HepG2 (cell line): ENCODE results near the gene PC.

Experiments used
- CTCF ChIP-seq: sonication (generic); formaldehyde crosslinking; IDR thresholded peaks from 2 replicates; pipeline ENCODE4 v1.5.0; 2020; ENCODE audit warnings: mild to moderate bottlenecking, missing genetic modification reagents, moderate library complexity
- DMAP1 ChIP-seq: IDR thresholded peaks from 2 replicates; pipeline ENCODE4 v1.6.1; 2016
- E2F5 ChIP-seq: sonication (generic); formaldehyde crosslinking; conservative IDR thresholded peaks from 2 replicates; pipeline ENCODE4 v1.4.0; 2020; ENCODE audit warnings: missing genetic modification reagents
- GTF2F1 ChIP-seq: fragments of 150-350 bp; IDR thresholded peaks from 2 replicates; pipeline ENCODE4 v1.6.1; 2014; ENCODE audit warnings: low read length
- MAFK ChIP-seq, 2 experiments: IDR thresholded peaks in 1 of 2; conservative IDR thresholded peaks in 1 of 2; 2 replicates each; pipeline ENCODE4 v1.6.1; 2011; ENCODE audit warnings: improper control_type of control experiment in 2 of 2, low read length in 2 of 2
- NFATC3 ChIP-seq: sonication (generic); formaldehyde crosslinking; IDR thresholded peaks from 2 replicates; pipeline ENCODE4 v1.5.1; 2020; ENCODE audit warnings: mild to moderate bottlenecking, missing genetic modification reagents
- NPAS2 ChIP-seq: sonication (generic); formaldehyde crosslinking; IDR thresholded peaks from 2 replicates; pipeline ENCODE4 v1.8.0; 2022; ENCODE audit warnings: mild to moderate bottlenecking, missing genetic modification reagents, borderline replicate concordance
- PAWR ChIP-seq: sonication (generic); formaldehyde crosslinking; IDR thresholded peaks from 2 replicates; pipeline ENCODE4 v1.4.0; 2020; ENCODE audit warnings: missing genetic modification reagents, mild to moderate bottlenecking, borderline replicate concordance
- SRF ChIP-seq: IDR thresholded peaks from 2 replicates; pipeline ENCODE4 v1.6.1; 2011; ENCODE audit warnings: mild to moderate bottlenecking, low read depth, low read length, moderate library complexity
- TAF1 ChIP-seq: sonication (generic); formaldehyde crosslinking; IDR thresholded peaks from 2 replicates; pipeline ENCODE4 v1.4.0; 2020; ENCODE audit warnings: missing genetic modification reagents
- TARDBP ChIP-seq: sonication (generic); formaldehyde crosslinking; IDR thresholded peaks from 2 replicates; pipeline ENCODE4 v1.8.0; 2022; ENCODE audit warnings: mild to moderate bottlenecking, missing genetic modification reagents
- ZBTB7A ChIP-seq: sonication (generic); formaldehyde crosslinking; IDR thresholded peaks from 2 replicates; pipeline ENCODE4 v1.8.0; 2022; ENCODE audit warnings: mild to moderate bottlenecking, missing genetic modification reagents

- TF ChIP-seq SRF = no peak
- no peak for TF ChIP-seq DMAP1 (CRISPR knock-in tag)
- TF ChIP-seq TARDBP (CRISPR knock-in tag) = no peak
- TF ChIP-seq E2F5 (CRISPR knock-in tag) = no peak
- no peak for TF ChIP-seq ZBTB7A (CRISPR knock-in tag)
- no peak for TF ChIP-seq NPAS2 (CRISPR knock-in tag)
- no peak for TF ChIP-seq MAFK (conservative IDR thresholded peaks at IDR 0.05 in 1 of 2, IDR thresholded peaks at IDR 0.05 in 1 of 2; ENCODE audit: low read length in 2 of 2)
- no peak for TF ChIP-seq CTCF
- no peak for TF ChIP-seq TAF1
- TF ChIP-seq GTF2F1 = no peak
- no peak for TF ChIP-seq PAWR
- no peak for TF ChIP-seq NFATC3 (CRISPR knock-in tag)
Observed at GRCh38 chr11:66863428-66864125, 94.6 kb downstream of the PC start.
